Neural cell (in vitro differentiated cells): ENCODE data around the gene ATP8B2. TPM values are rescaled to one million over a fixed set of nuclear protein-coding genes. Genes with fewer than 3 reads are reported as not detected.

ENCODE experiments used
- H2AFZ ChIP-seq: fragments of 200-600, 300-800 bp; sonication (generic), shearing (Covaris generic); 2 replicates; pipeline ENCODE4 v1.6.0; 2014; ENCODE audit warnings: low read depth, mild to moderate bottlenecking, antibody characterized with exemption, low read length, moderate library complexity
- H3F3A ChIP-seq: fragments of 200-600 bp; shearing (Covaris generic); 2 replicates; pipeline ENCODE4 v1.6.1; 2016; ENCODE audit warnings: mild to moderate bottlenecking, moderate library complexity, mixed read lengths, antibody characterized with exemption, low read length; ENCODE audit not compliant: insufficient read depth, poor library complexity, severe bottlenecking
- H3K27ac ChIP-seq: fragments of 200-600, 300-800 bp; sonication (generic), shearing (Covaris generic); 2 replicates; pipeline ENCODE4 v1.5.1; 2014; ENCODE audit warnings: mild to moderate bottlenecking, low read length, moderate library complexity
- H3K27me3 ChIP-seq: fragments of 300-800, 200-600 bp; sonication (generic), shearing (Covaris generic); 2 replicates; pipeline ENCODE4 v1.6.0; 2014; ENCODE audit warnings: mild to moderate bottlenecking, low read depth, low read length, moderate library complexity; ENCODE audit not compliant: insufficient read depth
- H3K36me3 ChIP-seq: fragments of 300-800, 200-600 bp; sonication (generic), shearing (Covaris generic); 2 replicates; pipeline ENCODE4 v1.5.1; 2014; ENCODE audit warnings: mild to moderate bottlenecking, antibody characterized with exemption, low read length, moderate library complexity; ENCODE audit not compliant: insufficient read depth
- H3K4me2 ChIP-seq: fragments of 300-800, 200-600 bp; sonication (generic), shearing (Covaris generic); 2 replicates; pipeline ENCODE4 v1.6.0; 2014; ENCODE audit warnings: mild to moderate bottlenecking, low read length
- H3K4me3 ChIP-seq: fragments of 300-800, 200-600 bp; sonication (generic), shearing (Covaris generic); 2 replicates; pipeline ENCODE4 v1.5.1; 2014; ENCODE audit warnings: mild to moderate bottlenecking, low read length, moderate library complexity
- H3K79me2 ChIP-seq: fragments of 200-600 bp; shearing (Covaris generic); replicated peaks from 2 replicates; pipeline ENCODE4 v1.6.0; 2014; ENCODE audit warnings: mild to moderate bottlenecking, low read length, moderate library complexity; ENCODE audit not compliant: insufficient read depth
- H3K9ac ChIP-seq: fragments of 300-800, 200-600 bp; sonication (generic), shearing (Covaris generic); 2 replicates; pipeline ENCODE4 v1.6.1; 2016; ENCODE audit warnings: mild to moderate bottlenecking, low read length, mixed read lengths
- H3K9me2 ChIP-seq: fragments of 200-600 bp; shearing (Covaris generic); 2 replicates; pipeline ENCODE4 v1.6.1; 2016; ENCODE audit warnings: mild to moderate bottlenecking, low read length, mixed read lengths; ENCODE audit not compliant: insufficient read depth
- H3K9me3 ChIP-seq: fragments of 200-600, 300-800 bp; sonication (generic), shearing (Covaris generic); 2 replicates; pipeline ENCODE4 v1.6.1; 2016; ENCODE audit warnings: mild to moderate bottlenecking, mixed run types, low read length, moderate library complexity, mixed read lengths
- H4K20me1 ChIP-seq: fragments of 200-600 bp; shearing (Covaris generic); 2 replicates; pipeline ENCODE4 v1.6.1; 2016; ENCODE audit warnings: mild to moderate bottlenecking, mixed run types; ENCODE audit not compliant: insufficient read depth
- EP300 ChIP-seq: fragments of 450-650 bp; conservative IDR thresholded peaks from 2 replicates; pipeline ENCODE4 v1.6.1; 2014; ENCODE audit warnings: antibody characterized with exemption, mild to moderate bottlenecking, moderate library complexity; ENCODE audit not compliant: poor library complexity, severe bottlenecking
- EZH2 ChIP-seq: fragments of 200-600, 300-800 bp; shearing (Covaris generic), sonication (generic); IDR thresholded peaks from 2 replicates; pipeline ENCODE4 v1.6.1; 2014; ENCODE audit warnings: antibody characterized with exemption, low read length, borderline replicate concordance, mild to moderate bottlenecking; ENCODE audit not compliant: insufficient read depth, poor library complexity, severe bottlenecking
- MXI1 ChIP-seq: fragments of 450-650 bp; conservative IDR thresholded peaks from 2 replicates; pipeline ENCODE4 v1.6.1; 2014; ENCODE audit warnings: antibody characterized with exemption, mild to moderate bottlenecking; ENCODE audit not compliant: poor library complexity, severe bottlenecking
- POLR2AphosphoS5 ChIP-seq: IDR thresholded peaks from 2 replicates; pipeline ENCODE4 v1.6.1; 2012
- RAD21 ChIP-seq: fragments of 450-650 bp; conservative IDR thresholded peaks from 2 replicates; pipeline ENCODE4 v1.6.1; 2014; ENCODE audit warnings: antibody characterized with exemption, mild to moderate bottlenecking, moderate library complexity
- SMC3 ChIP-seq: fragments of 450-650 bp; conservative IDR thresholded peaks from 2 replicates; pipeline ENCODE4 v1.6.1; 2014; ENCODE audit warnings: antibody characterized with exemption, mild to moderate bottlenecking, moderate library complexity; ENCODE audit not compliant: poor library complexity
- TAF1 ChIP-seq: IDR thresholded peaks from 2 replicates; pipeline ENCODE4 v1.6.1; 2012; ENCODE audit warnings: low read depth
- polyA plus RNA-seq: library from polyadenylated mRNA; depleted of rRNA; stranded (reverse); fragments of >200 nt; gene quantifications from 2 replicates; pipeline ENCODE4 v1.2.3, GENCODE V29; 2014
- TF ChIP-seq, protein P1 (sequence below): fragments of 450-650 bp; IDR thresholded peaks from 2 replicates; pipeline ENCODE4 v1.5.1; 2014; ENCODE audit warnings: antibody characterized with exemption, mild to moderate bottlenecking, moderate library complexity; ENCODE audit not compliant: poor library complexity, severe bottlenecking
- TF ChIP-seq, protein P2 (sequence below): IDR thresholded peaks from 2 replicates; pipeline ENCODE4 v1.6.1; 2012; ENCODE audit warnings: borderline replicate concordance

ATP8B2 gene
- polyA plus RNA-seq, 1 donor from 2014 or later, result 71.3 TPM

DNA sequence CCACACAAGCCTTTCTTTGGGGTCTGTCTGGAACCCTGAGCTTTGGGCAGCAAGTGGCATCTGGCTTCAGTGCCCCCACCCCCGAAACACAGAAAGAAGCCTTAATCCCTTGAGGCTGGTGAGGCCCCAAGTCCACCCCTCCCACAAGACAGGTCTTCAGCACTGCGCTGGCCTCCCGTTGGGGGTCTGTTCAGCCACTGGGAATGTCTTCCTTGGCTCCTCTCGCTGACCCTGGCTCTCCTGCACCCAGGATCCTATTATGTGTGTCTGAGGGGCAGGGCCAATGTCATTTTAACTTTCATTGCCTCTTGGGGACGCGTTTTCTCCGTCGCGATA, 26.9 kb downstream of the ATP8B2 start:
- Histone ChIP-seq H3K27ac (no peak overlapping the region), H3K9ac (no peak overlapping the region)

DNA sequence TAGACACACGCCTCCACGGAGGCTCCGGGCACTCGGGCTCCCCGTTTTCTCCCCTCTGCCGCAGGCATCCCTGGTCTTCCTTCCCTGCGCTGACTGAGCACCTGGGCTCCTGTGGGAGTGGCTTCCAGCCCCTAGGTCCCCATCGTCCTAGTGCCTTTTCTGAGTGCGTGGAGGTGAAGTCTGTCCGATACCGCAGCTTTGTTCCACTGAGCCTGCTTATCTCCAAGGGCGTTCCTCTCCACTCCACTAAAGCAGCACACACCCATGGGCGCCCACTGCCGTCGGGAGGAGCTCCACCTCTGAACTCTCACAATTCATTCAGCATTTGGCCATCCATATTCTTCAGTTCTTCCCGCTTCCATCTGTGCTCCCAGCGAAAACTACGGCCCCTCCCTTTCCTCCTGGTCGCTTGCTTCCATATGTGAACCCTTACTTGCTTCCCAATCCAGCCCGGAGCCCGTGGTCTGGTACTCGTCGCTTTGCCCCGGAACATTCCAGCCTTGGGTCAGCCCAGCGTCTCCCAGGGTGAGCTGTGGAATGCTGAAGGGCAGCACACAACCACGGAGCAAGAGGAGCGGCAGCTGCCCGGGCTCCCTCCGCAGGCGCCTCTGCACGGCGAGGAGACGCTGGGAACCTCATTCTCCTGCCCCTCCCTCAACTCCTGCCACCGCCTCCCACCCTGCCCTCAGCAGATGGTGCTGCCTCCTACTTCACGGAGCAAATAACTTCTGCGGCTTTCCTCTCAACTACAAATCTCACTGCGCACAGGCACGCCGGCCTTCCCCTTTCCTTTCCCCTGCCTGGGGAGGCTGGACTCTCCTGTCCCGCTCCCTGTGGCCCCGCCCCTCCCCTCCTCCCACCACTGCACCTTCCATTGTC, 27.5 kb downstream of the ATP8B2 start:
- Histone ChIP-seq H3K9me3 (no peaks in the 10 kb centered on the region), H3K79me2 (no peaks in the 10 kb centered on the region), H2AFZ (no peak overlapping the region), H3K9me2 (no peaks in the 10 kb centered on the region), H4K20me1 (no peaks in the 10 kb centered on the region), H3F3A (no peaks in the 10 kb centered on the region), H3K9ac (peak overlapping the region; percentile 5), H3K4me2 (no peak overlapping the region), H3K27ac (no peak overlapping the region), H3K4me3 (peak overlapping the region; percentile 43), H3K36me3 (no peaks in the 10 kb centered on the region), H3K27me3 (peaks cover 17% of the 10 kb centered on the region)
- TF ChIP-seq, protein P1, sequence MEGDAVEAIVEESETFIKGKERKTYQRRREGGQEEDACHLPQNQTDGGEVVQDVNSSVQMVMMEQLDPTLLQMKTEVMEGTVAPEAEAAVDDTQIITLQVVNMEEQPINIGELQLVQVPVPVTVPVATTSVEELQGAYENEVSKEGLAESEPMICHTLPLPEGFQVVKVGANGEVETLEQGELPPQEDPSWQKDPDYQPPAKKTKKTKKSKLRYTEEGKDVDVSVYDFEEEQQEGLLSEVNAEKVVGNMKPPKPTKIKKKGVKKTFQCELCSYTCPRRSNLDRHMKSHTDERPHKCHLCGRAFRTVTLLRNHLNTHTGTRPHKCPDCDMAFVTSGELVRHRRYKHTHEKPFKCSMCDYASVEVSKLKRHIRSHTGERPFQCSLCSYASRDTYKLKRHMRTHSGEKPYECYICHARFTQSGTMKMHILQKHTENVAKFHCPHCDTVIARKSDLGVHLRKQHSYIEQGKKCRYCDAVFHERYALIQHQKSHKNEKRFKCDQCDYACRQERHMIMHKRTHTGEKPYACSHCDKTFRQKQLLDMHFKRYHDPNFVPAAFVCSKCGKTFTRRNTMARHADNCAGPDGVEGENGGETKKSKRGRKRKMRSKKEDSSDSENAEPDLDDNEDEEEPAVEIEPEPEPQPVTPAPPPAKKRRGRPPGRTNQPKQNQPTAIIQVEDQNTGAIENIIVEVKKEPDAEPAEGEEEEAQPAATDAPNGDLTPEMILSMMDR, result no peak
- TF ChIP-seq MXI1 (no peak), EP300 (no peak), SMC3 (no peak), EZH2 (no peak), POLR2AphosphoS5 (no peak), TAF1 (no peak), RAD21 (no peak)
- TF ChIP-seq, protein P2, sequence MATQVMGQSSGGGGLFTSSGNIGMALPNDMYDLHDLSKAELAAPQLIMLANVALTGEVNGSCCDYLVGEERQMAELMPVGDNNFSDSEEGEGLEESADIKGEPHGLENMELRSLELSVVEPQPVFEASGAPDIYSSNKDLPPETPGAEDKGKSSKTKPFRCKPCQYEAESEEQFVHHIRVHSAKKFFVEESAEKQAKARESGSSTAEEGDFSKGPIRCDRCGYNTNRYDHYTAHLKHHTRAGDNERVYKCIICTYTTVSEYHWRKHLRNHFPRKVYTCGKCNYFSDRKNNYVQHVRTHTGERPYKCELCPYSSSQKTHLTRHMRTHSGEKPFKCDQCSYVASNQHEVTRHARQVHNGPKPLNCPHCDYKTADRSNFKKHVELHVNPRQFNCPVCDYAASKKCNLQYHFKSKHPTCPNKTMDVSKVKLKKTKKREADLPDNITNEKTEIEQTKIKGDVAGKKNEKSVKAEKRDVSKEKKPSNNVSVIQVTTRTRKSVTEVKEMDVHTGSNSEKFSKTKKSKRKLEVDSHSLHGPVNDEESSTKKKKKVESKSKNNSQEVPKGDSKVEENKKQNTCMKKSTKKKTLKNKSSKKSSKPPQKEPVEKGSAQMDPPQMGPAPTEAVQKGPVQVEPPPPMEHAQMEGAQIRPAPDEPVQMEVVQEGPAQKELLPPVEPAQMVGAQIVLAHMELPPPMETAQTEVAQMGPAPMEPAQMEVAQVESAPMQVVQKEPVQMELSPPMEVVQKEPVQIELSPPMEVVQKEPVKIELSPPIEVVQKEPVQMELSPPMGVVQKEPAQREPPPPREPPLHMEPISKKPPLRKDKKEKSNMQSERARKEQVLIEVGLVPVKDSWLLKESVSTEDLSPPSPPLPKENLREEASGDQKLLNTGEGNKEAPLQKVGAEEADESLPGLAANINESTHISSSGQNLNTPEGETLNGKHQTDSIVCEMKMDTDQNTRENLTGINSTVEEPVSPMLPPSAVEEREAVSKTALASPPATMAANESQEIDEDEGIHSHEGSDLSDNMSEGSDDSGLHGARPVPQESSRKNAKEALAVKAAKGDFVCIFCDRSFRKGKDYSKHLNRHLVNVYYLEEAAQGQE, result no peak

More for the DNA sequence above, 26.9 kb downstream of the ATP8B2 start:
- no peak overlapping the region for H3K4me2 ChIP-seq
- peak overlapping the region; percentile 43 for H3K4me3 ChIP-seq
- H3K9me3 ChIP-seq, result no peaks in the 10 kb centered on the region
- H3F3A ChIP-seq, result no peaks in the 10 kb centered on the region
- H3K79me2 ChIP-seq, result no peaks in the 10 kb centered on the region
- no peaks in the 10 kb centered on the region for H4K20me1 ChIP-seq
- H3K9me2 ChIP-seq, result no peaks in the 10 kb centered on the region
- TF ChIP-seq, protein P2, result no peak
- TF ChIP-seq RAD21 (no peak), SMC3 (no peak), EP300 (no peak), TAF1 (no peak), MXI1 (no peak), POLR2AphosphoS5 (no peak), EZH2 (no peak)
- TF ChIP-seq, protein P1, result no peak
- no peaks in the 10 kb centered on the region for H3K36me3 ChIP-seq
- peaks cover 17% of the 10 kb centered on the region for H3K27me3 ChIP-seq
- no peak overlapping the region for H2AFZ ChIP-seq
